BE2C (cell line): ENCODE measurements around the gene TEX29.

Source experiments
- DNase-seq: peaks from one replicate; pipeline ENCODE4 v3.0.0-alpha.2; 2020
- H3K27me3 ChIP-seq: fragments of 250-450 bp; sonication (Bioruptor Pico); 2 replicates; pipeline ENCODE4 v1.5.1; 2020; ENCODE audit warnings: mild to moderate bottlenecking
- H3K36me3 ChIP-seq: fragments of 250-450 bp; sonication (Bioruptor Pico); 2 replicates; pipeline ENCODE4 v1.5.1; 2020; ENCODE audit warnings: mild to moderate bottlenecking
- H3K4me1 ChIP-seq: fragments of 250-450 bp; sonication (Bioruptor Pico); 2 replicates; pipeline ENCODE4 v1.5.1; 2020
- H3K4me3 ChIP-seq: 2 replicates; pipeline ENCODE4 v1.5.1; 2011; ENCODE audit warnings: low read depth, low read length
- H3K9me3 ChIP-seq: fragments of 250-450 bp; sonication (Bioruptor Pico); 2 replicates; pipeline ENCODE4 v1.5.1; 2020
- TF ChIP-seq, protein P1 (sequence below): IDR thresholded peaks from 2 replicates; pipeline ENCODE4 v1.5.1; 2012; ENCODE audit warnings: mild to moderate bottlenecking, low read depth, low read length

TEX29 gene

DNA sequence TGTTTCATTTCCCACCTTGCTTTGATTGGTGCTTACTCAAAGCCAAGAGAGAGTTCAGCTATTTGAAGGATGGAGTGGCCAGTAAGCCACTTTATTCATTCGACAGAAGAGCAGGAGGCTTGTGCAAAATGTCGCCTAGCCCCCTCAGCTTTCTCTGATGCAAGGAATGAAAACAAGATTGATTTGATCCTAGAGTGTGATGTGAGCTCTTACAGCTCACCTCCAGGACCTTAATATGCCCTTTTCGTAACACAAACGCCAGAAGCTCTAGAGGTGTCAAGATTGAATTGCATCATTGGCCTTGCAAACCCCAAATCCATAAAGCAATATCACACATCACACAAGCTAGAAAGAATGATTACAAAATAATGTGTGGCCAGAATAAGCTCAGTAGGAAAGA is 36.4 kb downstream of the TEX29 start:
- no peak overlapping the region for H3K4me3 ChIP-seq
- no peaks in the 10 kb centered on the region for H3K4me1 ChIP-seq
- peaks cover 30% of the 10 kb centered on the region for H3K27me3 ChIP-seq
- DNase-seq, result no peak
- TF ChIP-seq, protein P1, sequence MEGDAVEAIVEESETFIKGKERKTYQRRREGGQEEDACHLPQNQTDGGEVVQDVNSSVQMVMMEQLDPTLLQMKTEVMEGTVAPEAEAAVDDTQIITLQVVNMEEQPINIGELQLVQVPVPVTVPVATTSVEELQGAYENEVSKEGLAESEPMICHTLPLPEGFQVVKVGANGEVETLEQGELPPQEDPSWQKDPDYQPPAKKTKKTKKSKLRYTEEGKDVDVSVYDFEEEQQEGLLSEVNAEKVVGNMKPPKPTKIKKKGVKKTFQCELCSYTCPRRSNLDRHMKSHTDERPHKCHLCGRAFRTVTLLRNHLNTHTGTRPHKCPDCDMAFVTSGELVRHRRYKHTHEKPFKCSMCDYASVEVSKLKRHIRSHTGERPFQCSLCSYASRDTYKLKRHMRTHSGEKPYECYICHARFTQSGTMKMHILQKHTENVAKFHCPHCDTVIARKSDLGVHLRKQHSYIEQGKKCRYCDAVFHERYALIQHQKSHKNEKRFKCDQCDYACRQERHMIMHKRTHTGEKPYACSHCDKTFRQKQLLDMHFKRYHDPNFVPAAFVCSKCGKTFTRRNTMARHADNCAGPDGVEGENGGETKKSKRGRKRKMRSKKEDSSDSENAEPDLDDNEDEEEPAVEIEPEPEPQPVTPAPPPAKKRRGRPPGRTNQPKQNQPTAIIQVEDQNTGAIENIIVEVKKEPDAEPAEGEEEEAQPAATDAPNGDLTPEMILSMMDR, result no peak
- H3K36me3 ChIP-seq, result no peaks in the 10 kb centered on the region
- H3K9me3 ChIP-seq, result no peaks in the 10 kb centered on the region

DNA sequence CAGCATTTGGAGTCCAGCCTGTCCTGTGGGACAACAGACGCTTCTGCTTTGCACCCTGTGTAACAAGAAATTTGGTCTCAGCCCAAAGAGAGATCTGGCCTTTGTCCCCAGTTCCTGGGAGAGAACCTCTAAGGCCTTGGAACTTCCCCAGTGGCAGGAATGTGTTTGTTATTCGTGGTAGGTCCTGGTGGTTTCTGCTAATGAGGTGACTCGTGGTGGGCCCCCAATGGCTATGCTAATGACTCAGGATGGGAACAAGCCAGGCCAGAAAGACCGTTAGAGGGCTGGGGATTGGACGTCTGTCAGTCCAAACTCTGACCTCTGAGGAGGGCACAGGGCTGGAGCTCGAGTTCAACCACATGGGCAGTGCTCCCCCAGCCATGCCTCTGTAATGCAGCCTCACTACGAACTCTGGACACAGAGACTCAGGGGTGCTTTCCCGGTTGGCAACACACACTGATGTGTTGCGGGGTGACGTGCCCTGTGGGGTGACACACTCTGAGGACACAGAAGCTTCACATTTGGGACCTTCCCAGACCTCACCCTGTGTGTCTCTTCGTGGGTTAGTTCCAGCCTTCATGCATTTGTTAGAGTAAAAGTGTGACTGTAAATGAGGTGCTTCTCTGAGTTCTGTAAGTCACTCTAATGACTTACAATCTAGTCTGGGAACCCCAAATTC is 38.9 kb downstream of the TEX29 start:
- TF ChIP-seq, protein P1, result no peak
- H3K4me3 ChIP-seq, result no peak overlapping the region
- H3K4me1 ChIP-seq, result no peaks in the 10 kb centered on the region
- H3K27me3 ChIP-seq, result peaks cover 40% of the 10 kb centered on the region
- DNase-seq, result no peak
- no peaks in the 10 kb centered on the region for H3K9me3 ChIP-seq
- H3K36me3 ChIP-seq, result no peaks in the 10 kb centered on the region

DNA sequence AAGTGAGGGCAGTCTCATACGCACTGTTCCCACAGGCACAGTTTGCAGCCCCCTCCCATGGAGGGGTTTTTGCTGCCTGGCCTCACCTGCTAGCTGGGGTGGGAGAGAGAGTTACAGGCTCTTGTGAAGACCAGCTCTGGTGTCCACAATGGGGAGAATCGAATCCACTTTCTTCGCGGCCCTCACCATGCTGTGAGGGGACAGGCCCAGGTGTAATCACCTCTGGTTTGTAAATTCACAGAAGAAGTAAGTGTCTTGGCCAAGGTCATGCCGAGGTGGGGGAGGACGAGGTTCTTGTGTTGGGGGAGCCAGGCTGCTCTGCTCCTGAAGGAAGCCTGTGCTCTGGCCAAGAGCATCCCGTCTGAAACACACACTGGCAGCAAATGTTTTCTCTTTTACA is 39.5 kb downstream of the TEX29 start:
- TF ChIP-seq, protein P1, result no peak
- Histone ChIP-seq H3K4me3 (no peak overlapping the region), H3K9me3 (no peaks in the 10 kb centered on the region), H3K4me1 (no peaks in the 10 kb centered on the region), H3K27me3 (peaks cover 39% of the 10 kb centered on the region), H3K36me3 (no peaks in the 10 kb centered on the region)
- no peak for DNase-seq

DNA sequence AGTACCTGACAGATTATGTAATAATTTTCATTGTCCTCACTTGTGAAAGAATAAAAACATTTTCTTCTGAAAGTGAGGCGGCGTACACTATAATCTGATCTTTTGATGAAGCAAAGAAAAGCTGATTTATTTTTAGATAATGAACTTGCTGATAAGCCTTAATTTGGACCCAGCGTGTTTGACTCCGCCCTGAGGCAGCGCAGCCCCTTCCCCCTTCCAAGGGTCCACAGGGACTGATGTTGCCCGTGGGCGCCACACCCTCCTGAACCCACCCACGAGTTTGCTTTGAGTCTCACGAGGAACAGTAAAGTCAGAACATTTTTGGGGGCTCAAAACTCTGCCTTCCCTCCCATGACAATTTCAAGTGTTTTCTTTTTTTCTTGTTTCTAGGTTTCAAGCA is 40.0 kb downstream of the TEX29 start:
- Histone ChIP-seq H3K4me1 (no peaks in the 10 kb centered on the region), H3K4me3 (no peak overlapping the region), H3K9me3 (no peaks in the 10 kb centered on the region), H3K27me3 (peaks cover 42% of the 10 kb centered on the region), H3K36me3 (no peaks in the 10 kb centered on the region)
- TF ChIP-seq, protein P1, result no peak
- no peak for DNase-seq

DNA sequence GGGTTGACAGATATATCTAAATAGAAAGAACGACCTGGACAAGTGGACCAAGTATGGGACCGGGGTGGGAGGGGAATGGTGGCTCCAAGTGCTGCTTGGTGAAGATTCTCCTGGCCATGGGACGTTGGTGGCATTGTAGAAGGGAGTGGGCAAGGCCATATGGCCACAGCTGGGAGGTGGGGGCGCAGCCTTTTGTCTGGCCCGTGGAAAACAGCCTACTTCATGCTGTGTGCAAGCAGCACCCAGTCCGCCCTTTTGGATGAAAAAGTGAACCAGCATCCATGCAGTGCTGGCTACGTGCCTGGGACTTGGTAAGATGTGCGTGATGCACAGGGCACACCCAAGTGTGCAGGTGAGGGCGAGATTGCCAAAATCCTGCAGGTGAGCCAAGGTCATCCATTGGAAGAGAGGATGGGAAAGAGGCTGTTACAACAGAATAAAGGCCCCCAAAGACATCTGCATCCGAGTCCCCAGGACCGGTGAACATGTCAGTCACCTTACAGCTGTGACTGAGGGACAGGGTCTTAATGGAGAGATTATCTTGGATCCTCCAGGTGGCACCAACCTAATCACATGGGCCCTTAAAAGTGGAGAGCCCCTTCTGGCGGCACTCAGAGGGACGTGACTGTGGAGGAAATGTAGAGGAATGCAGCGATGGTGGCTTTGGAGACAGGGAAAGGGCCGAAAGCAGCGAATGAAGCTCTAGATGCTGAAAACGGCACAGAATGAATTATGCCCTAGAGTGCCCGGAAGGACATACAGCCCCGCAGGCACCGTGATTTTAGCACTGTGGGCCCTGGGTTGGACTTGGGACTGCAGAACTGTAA is 40.8 kb downstream of the TEX29 start:
- Histone ChIP-seq H3K9me3 (no peaks in the 10 kb centered on the region), H3K4me3 (no peak overlapping the region), H3K4me1 (no peaks in the 10 kb centered on the region), H3K27me3 (peaks cover 42% of the 10 kb centered on the region), H3K36me3 (no peaks in the 10 kb centered on the region)
- TF ChIP-seq, protein P1, result no peak
- DNase-seq, result no peak
